Neural progenitor cell (in vitro differentiated cells): ENCODE data around the gene KIR3DL3. TPM values are rescaled to one million over a fixed set of nuclear protein-coding genes. Genes with fewer than 3 reads are reported as not detected.
"Not testable (repeated sequence)": the region's sequence is repeated elsewhere in the genome, so short reads cannot be mapped to it uniquely, and the experiment has no call there.

Experiments
- DNase-seq: peaks from one replicate; pipeline ENCODE4 v3.0.0-alpha.2; 2016; ENCODE audit warnings: low spot score
- H2AFZ ChIP-seq: fragments of 200-600 bp; sonication (generic); replicated peaks from 2 replicates; pipeline ENCODE4 v1.6.1; 2016; ENCODE audit warnings: antibody characterized with exemption
- H3F3A ChIP-seq: fragments of 200-600 bp; sonication (generic); 2 replicates; pipeline ENCODE4 v1.6.1; 2016; ENCODE audit warnings: antibody characterized with exemption, low read depth
- H3K27ac ChIP-seq: fragments of 200-600 bp; sonication (generic); 2 replicates; pipeline ENCODE4 v1.5.1; 2016; ENCODE audit warnings: mild to moderate bottlenecking
- H3K27me3 ChIP-seq: fragments of 200-600 bp; sonication (generic); 2 replicates; pipeline ENCODE4 v1.6.1; 2016; ENCODE audit warnings: mild to moderate bottlenecking, moderate library complexity
- H3K36me3 ChIP-seq: fragments of 200-600 bp; sonication (generic); 2 replicates; pipeline ENCODE4 v1.5.1; 2016
- H3K4me1 ChIP-seq: fragments of 200-600 bp; sonication (generic); 2 replicates; pipeline ENCODE4 v1.6.1; 2016; ENCODE audit warnings: mixed run types
- H3K4me2 ChIP-seq: fragments of 200-600 bp; sonication (generic); 2 replicates; pipeline ENCODE4 v1.6.1; 2016
- H3K4me3 ChIP-seq: fragments of 200-600 bp; sonication (generic); 2 replicates; pipeline ENCODE4 v1.5.1; 2016
- H3K79me2 ChIP-seq: fragments of 200-600 bp; sonication (generic); 2 replicates; pipeline ENCODE4 v1.6.1; 2016; ENCODE audit warnings: low read depth
- H3K9ac ChIP-seq: fragments of 200-600 bp; sonication (generic); 2 replicates; pipeline ENCODE4 v1.6.1; 2016
- H3K9me3 ChIP-seq: fragments of 200-600 bp; sonication (generic); 2 replicates; pipeline ENCODE4 v1.5.1; 2016; ENCODE audit warnings: low read depth
- H4K20me1 ChIP-seq: fragments of 200-600 bp; sonication (generic); 2 replicates; pipeline ENCODE4 v1.6.1; 2016; ENCODE audit warnings: low read depth
- H3K27ac Mint-ChIP-seq: 3 replicates; pipeline ENCODE4 v1.8.0; 2021; ENCODE audit warnings: mixed read lengths
- H3K27me3 Mint-ChIP-seq: 2 replicates; pipeline ENCODE4 v1.8.0; 2022; ENCODE audit warnings: low read depth, mild to moderate bottlenecking, inconsistent platforms, moderate library complexity, mixed read lengths; ENCODE audit not compliant: insufficient read depth
- H3K36me3 Mint-ChIP-seq: 3 replicates; pipeline ENCODE4 v1.8.0; 2021; ENCODE audit warnings: mixed read lengths
- H3K4me1 Mint-ChIP-seq: 3 replicates; pipeline ENCODE4 v1.8.0; 2021; ENCODE audit warnings: mixed read lengths
- H3K4me3 Mint-ChIP-seq: 3 replicates; pipeline ENCODE4 v1.8.0; 2021; ENCODE audit warnings: mild to moderate bottlenecking, moderate library complexity, mixed read lengths
- H3K9me3 Mint-ChIP-seq: 3 replicates; pipeline ENCODE4 v1.8.0; 2020; ENCODE audit warnings: mixed read lengths
- EZH2 ChIP-seq: fragments of 200-600 bp; sonication (generic); IDR thresholded peaks from 2 replicates; pipeline ENCODE4 v1.6.1; 2017; ENCODE audit warnings: antibody characterized with exemption, mild to moderate bottlenecking, moderate library complexity
- EZH2phosphoT487 ChIP-seq: fragments of 200-600 bp; sonication (generic); IDR thresholded peaks from 2 replicates; pipeline ENCODE4 v1.6.1; 2017; ENCODE audit warnings: antibody characterized with exemption
- total RNA-seq: library from RNA; depleted of rRNA; stranded (reverse); fragments of >200 nt; gene quantifications from 2 replicates; pipeline ENCODE4 v1.2.3, GENCODE V29; 2015; ENCODE audit warnings: low replicate concordance
- TF ChIP-seq, protein P1 (sequence below): fragments of 200-600 bp; sonication (generic); IDR thresholded peaks from 2 replicates; pipeline ENCODE4 v1.5.1; 2017; ENCODE audit warnings: antibody characterized with exemption, mild to moderate bottlenecking

The KIR3DL3 gene
- total RNA-seq, 1 donor from 2014 or later: not detected

DNA sequence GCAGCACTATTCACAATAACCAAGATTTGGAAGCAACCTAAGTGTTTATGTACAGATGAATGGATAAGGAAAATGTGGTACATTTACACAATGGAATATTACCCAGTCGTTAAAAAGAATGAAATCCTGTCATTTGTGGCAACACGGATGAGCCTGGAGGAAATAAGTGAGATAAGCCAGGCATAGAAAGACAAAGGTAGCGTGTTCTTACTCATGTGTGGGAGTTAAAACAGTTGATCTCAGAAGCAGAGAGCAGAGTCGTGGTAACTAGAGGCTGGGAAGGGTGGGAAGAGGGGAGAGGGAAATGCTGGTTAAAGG is 32.0 kb upstream of the KIR3DL3 start:
- no peaks in the 10 kb centered on the region for H3F3A ChIP-seq
- H2AFZ ChIP-seq: no peak overlapping the region
- no peak overlapping the region for H3K27ac ChIP-seq
- Mint-ChIP-seq H3K36me3 (no peaks in the 10 kb centered on the region), H3K27me3 (no peaks in the 10 kb centered on the region), H3K4me3 (no peak overlapping the region), H3K9me3 (peaks cover 37% of the 10 kb centered on the region), H3K27ac (no peak overlapping the region), H3K4me1 (no peaks in the 10 kb centered on the region)
- H4K20me1 ChIP-seq: no peaks in the 10 kb centered on the region
- H3K9ac ChIP-seq: no peak overlapping the region
- no peak overlapping the region for H3K4me3 ChIP-seq
- peaks cover 9% of the 10 kb centered on the region for H3K9me3 ChIP-seq
- H3K79me2 ChIP-seq: no peaks in the 10 kb centered on the region
- no peaks in the 10 kb centered on the region for H3K4me1 ChIP-seq
- H3K36me3 ChIP-seq: no peaks in the 10 kb centered on the region
- H3K4me2 ChIP-seq: no peak overlapping the region
- no peak for DNase-seq
- no peaks in the 10 kb centered on the region for H3K27me3 ChIP-seq
- TF ChIP-seq EZH2 (no peak), EZH2phosphoT487 (no peak)
- TF ChIP-seq, protein P1, sequence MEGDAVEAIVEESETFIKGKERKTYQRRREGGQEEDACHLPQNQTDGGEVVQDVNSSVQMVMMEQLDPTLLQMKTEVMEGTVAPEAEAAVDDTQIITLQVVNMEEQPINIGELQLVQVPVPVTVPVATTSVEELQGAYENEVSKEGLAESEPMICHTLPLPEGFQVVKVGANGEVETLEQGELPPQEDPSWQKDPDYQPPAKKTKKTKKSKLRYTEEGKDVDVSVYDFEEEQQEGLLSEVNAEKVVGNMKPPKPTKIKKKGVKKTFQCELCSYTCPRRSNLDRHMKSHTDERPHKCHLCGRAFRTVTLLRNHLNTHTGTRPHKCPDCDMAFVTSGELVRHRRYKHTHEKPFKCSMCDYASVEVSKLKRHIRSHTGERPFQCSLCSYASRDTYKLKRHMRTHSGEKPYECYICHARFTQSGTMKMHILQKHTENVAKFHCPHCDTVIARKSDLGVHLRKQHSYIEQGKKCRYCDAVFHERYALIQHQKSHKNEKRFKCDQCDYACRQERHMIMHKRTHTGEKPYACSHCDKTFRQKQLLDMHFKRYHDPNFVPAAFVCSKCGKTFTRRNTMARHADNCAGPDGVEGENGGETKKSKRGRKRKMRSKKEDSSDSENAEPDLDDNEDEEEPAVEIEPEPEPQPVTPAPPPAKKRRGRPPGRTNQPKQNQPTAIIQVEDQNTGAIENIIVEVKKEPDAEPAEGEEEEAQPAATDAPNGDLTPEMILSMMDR: no peak

DNA sequence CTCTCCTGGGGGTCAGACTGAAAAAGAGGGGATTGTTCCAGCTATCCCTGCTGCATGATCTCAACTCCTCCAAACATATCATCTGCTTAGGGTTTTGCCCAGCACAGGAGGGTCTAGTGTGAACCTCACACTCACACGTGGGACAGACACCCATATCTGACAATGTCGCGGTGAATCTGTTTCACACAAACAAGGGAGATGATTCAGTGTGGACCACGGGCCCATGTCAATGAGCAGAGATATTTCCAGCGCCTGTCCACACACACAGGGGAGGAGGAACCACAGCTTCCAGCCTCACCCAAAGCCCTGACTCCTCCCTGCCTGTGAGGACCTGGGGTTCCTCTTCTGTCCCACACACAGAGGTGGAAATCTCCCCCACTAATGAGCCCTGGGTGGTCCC is 29.6 kb upstream of the KIR3DL3 start:
- Histone ChIP-seq H2AFZ (no peak overlapping the region), H3K27me3 (no peaks in the 10 kb centered on the region), H3K4me3 (no peak overlapping the region), H3K27ac (no peak overlapping the region), H3K79me2 (no peaks in the 10 kb centered on the region), H3K9me3 (peaks cover 1% of the 10 kb centered on the region), H3K9ac (no peak overlapping the region), H3K36me3 (no peaks in the 10 kb centered on the region), H4K20me1 (no peaks in the 10 kb centered on the region), H3K4me2 (no peak overlapping the region), H3F3A (no peaks in the 10 kb centered on the region), H3K4me1 (no peaks in the 10 kb centered on the region)
- H3K9me3 Mint-ChIP-seq: peaks cover 49% of the 10 kb centered on the region
- no peak overlapping the region for H3K27ac Mint-ChIP-seq
- no peak for DNase-seq
- no peaks in the 10 kb centered on the region for H3K4me1 Mint-ChIP-seq
- no peaks in the 10 kb centered on the region for H3K27me3 Mint-ChIP-seq
- TF ChIP-seq EZH2phosphoT487 (no peak), EZH2 (no peak)
- TF ChIP-seq, protein P1: no peak
- no peaks in the 10 kb centered on the region for H3K36me3 Mint-ChIP-seq
- no peak overlapping the region for H3K4me3 Mint-ChIP-seq

DNA sequence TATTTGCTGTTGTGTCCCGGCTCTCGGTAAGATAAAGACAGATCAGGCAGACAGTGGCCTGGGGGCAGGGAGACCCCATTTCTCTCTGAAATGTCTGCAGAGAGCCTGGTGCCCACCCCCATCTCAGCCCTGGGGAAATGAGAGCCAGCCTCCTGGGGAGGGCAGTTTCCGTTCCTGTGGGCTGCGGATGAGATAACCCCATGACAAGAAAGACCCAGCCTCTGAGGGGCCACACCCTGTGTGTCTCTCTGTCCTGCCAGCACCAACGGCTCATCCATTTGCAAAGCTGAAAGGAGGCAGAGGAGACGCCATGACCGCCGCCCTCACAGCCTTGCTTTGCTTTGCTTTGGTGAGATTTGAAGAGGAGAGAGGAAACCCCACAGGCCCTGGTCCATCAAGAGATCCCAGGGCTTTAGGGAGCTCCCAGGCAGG is 28.1 kb upstream of the KIR3DL3 start:
- no peak for DNase-seq
- H3K4me3 ChIP-seq: no peak overlapping the region
- H3K79me2 ChIP-seq: no peaks in the 10 kb centered on the region
- TF ChIP-seq, protein P1: no peak
- TF ChIP-seq EZH2 (no peak), EZH2phosphoT487 (no peak)
- no peaks in the 10 kb centered on the region for H3K27me3 Mint-ChIP-seq
- H3F3A ChIP-seq: no peaks in the 10 kb centered on the region
- H3K36me3 Mint-ChIP-seq: no peaks in the 10 kb centered on the region
- no peaks in the 10 kb centered on the region for H3K9me3 ChIP-seq
- H4K20me1 ChIP-seq: no peaks in the 10 kb centered on the region
- H3K36me3 ChIP-seq: no peaks in the 10 kb centered on the region
- no peak overlapping the region for H3K9ac ChIP-seq
- H3K27me3 ChIP-seq: no peaks in the 10 kb centered on the region
- no peak overlapping the region for H2AFZ ChIP-seq
- H3K4me2 ChIP-seq: no peak overlapping the region
- H3K27ac Mint-ChIP-seq: no peak overlapping the region
- H3K4me1 ChIP-seq: no peaks in the 10 kb centered on the region
- no peaks in the 10 kb centered on the region for H3K4me1 Mint-ChIP-seq
- no peak overlapping the region for H3K4me3 Mint-ChIP-seq
- no peak overlapping the region for H3K27ac ChIP-seq
- peaks cover 51% of the 10 kb centered on the region for H3K9me3 Mint-ChIP-seq

DNA sequence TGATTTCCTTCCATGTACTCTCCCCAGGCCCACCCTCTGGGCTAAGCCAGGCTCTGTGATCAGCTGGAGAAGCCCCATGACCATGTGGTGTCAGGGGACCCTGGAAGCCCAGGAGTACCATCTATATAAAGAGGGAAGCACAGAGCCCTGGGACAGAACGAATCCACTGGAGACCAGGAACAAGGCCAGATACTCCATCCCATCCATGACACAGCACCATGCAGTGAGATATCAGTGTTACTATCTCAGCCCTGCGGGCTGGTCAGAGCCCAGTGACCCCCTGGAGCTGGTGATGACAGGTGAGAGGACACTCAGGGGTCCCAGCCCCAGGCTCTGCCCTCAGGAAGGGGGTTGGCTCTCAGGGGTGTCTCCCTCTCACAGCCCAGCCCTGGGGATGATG is 27.5 kb upstream of the KIR3DL3 start:
- Histone ChIP-seq H3K4me2 (no peak overlapping the region), H4K20me1 (no peaks in the 10 kb centered on the region), H3K4me3 (no peak overlapping the region), H3F3A (no peaks in the 10 kb centered on the region), H3K9ac (no peak overlapping the region), H3K4me1 (no peaks in the 10 kb centered on the region), H3K9me3 (no peaks in the 10 kb centered on the region), H3K79me2 (no peaks in the 10 kb centered on the region), H3K27ac (no peak overlapping the region), H3K27me3 (no peaks in the 10 kb centered on the region), H2AFZ (no peak overlapping the region), H3K36me3 (no peaks in the 10 kb centered on the region)
- no peaks in the 10 kb centered on the region for H3K27me3 Mint-ChIP-seq
- H3K4me3 Mint-ChIP-seq: no peak overlapping the region
- H3K36me3 Mint-ChIP-seq: no peaks in the 10 kb centered on the region
- DNase-seq: no peak
- no peak overlapping the region for H3K27ac Mint-ChIP-seq
- no peaks in the 10 kb centered on the region for H3K4me1 Mint-ChIP-seq
- peaks cover 52% of the 10 kb centered on the region for H3K9me3 Mint-ChIP-seq
- TF ChIP-seq EZH2phosphoT487 (no peak), EZH2 (no peak)
- TF ChIP-seq, protein P1: no peak

DNA sequence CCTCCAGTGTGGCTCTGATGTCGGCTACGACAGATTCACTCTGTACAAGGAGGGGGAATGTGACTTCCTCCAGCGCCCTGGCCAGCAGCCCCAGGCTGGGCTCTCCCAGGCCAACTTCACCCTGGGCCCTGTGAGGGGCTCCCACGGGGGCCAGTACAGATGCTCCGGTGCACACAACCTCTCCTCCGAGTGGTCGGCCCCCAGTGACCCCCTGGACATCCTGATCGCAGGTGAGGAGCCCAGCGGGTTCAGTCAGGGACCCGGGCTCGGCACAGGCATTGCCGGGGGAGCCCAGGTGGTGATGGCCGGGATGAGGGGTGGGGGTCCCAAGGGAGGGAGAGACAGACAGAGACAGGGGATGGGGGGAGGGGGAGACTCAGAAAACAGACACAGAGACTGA is 26.5 kb upstream of the KIR3DL3 start:
- not testable (repeated sequence) for H3F3A ChIP-seq, H3K4me2 ChIP-seq, H3K27me3 ChIP-seq, H3K36me3 ChIP-seq, H3K9me3 ChIP-seq, H3K27ac ChIP-seq, H3K4me1 Mint-ChIP-seq, H3K9ac ChIP-seq, DNase-seq, H3K4me3 ChIP-seq, H3K36me3 Mint-ChIP-seq, H3K79me2 ChIP-seq, H3K27me3 Mint-ChIP-seq, H3K4me3 Mint-ChIP-seq, H3K27ac Mint-ChIP-seq, H2AFZ ChIP-seq, H4K20me1 ChIP-seq, H3K4me1 ChIP-seq
- peaks cover 49% of the 10 kb centered on the region for H3K9me3 Mint-ChIP-seq
